HEK293 (cell line): ENCODE results near the gene LCE3B.

ENCODE experiments used
- CTCF ChIA-PET: fragments of 350-600 bp; formaldehyde crosslinking; extraction: SDS; loops from one replicate; lab custom pipeline; 2021; ENCODE audit warnings: antibody characterized with exemption; lab: Yijun Ruan, JAX
- POLR2A ChIA-PET: fragments of 300-600 bp; formaldehyde crosslinking; extraction: SDS; loops from one replicate; lab custom pipeline; 2020; ENCODE audit warnings: antibody characterized with exemption, inconsistent platforms; lab: Yijun Ruan, JAX
- H3K27ac ChIP-seq: fragments of 200-500 bp; sonication (Bioruptor generic); 2 replicates; pipeline ENCODE4 v1.5.1; 2014; ENCODE audit warnings: low read depth, low read length, control low read depth, inconsistent platforms; ENCODE audit errors: extremely low read depth
- H3K36me3 ChIP-seq, 2 experiments: fragments of 200-500 bp in 1 of 2; sonication (Bioruptor generic) in 1 of 2; 1 replicate in 1 of 2; 2 replicates in 1 of 2; pipeline ENCODE4 v1.5.1; 2014 to 2017; ENCODE audit warnings: inconsistent platforms in 2 of 2, low read length in 2 of 2; ENCODE audit not compliant: control insufficient read depth in 2 of 2, insufficient read depth in 1 of 2
- H3K4me1 ChIP-seq: fragments of 200-500 bp; sonication (Bioruptor generic); 2 replicates; pipeline ENCODE4 v1.5.1; 2014; ENCODE audit warnings: mild to moderate bottlenecking, low read length, inconsistent platforms; ENCODE audit not compliant: control insufficient read depth, insufficient read depth
- H3K4me3 ChIP-seq: 2 replicates; pipeline ENCODE4 v1.5.1; 2011; ENCODE audit warnings: low read depth, mild to moderate bottlenecking, control low read depth, low read length, moderate library complexity
- H3K9me3 ChIP-seq: fragments of 200-500 bp; sonication (Bioruptor generic); 2 replicates; pipeline ENCODE4 v1.5.1; 2014; ENCODE audit warnings: low read depth, low read length, inconsistent platforms; ENCODE audit not compliant: control insufficient read depth, insufficient read depth
- KLF9 ChIP-seq: fragments of 450-650 bp; formaldehyde crosslinking; IDR thresholded peaks from 2 replicates; pipeline ENCODE4 v1.5.1; 2016; ENCODE audit warnings: missing biosample characterization, missing genetic modification characterization, low read depth
- SETDB1 ChIP-seq: IDR thresholded peaks from one replicate; pipeline ENCODE4 v1.6.1; 2017; ENCODE audit warnings: mild to moderate bottlenecking, low read length, moderate library complexity, mixed read lengths; ENCODE audit not compliant: insufficient read length
- ZBTB20 ChIP-seq: fragments of 450-650 bp; formaldehyde crosslinking; IDR thresholded peaks from 2 replicates; pipeline ENCODE4 v1.5.1; 2016; ENCODE audit warnings: missing biosample characterization, missing genetic modification characterization
- ZNF133 ChIP-seq: fragments of 450-650 bp; formaldehyde crosslinking; IDR thresholded peaks from 2 replicates; pipeline ENCODE4 v1.5.1; 2016; ENCODE audit warnings: missing biosample characterization, missing genetic modification characterization
- ZNF140 ChIP-seq: fragments of 450-650 bp; formaldehyde crosslinking; IDR thresholded peaks from 2 replicates; pipeline ENCODE4 v1.5.1; 2016; ENCODE audit warnings: missing biosample characterization, missing genetic modification characterization
- ZNF18 ChIP-seq: fragments of 450-650 bp; formaldehyde crosslinking; IDR thresholded peaks from 2 replicates; pipeline ENCODE4 v1.5.1; 2016; ENCODE audit warnings: missing biosample characterization, missing genetic modification characterization
- ZNF223 ChIP-seq: fragments of 450-650 bp; formaldehyde crosslinking; IDR thresholded peaks from 2 replicates; pipeline ENCODE4 v1.5.1; 2016; ENCODE audit warnings: missing biosample characterization, missing genetic modification characterization
- ZNF248 ChIP-seq: fragments of 450-650 bp; formaldehyde crosslinking; IDR thresholded peaks from 2 replicates; pipeline ENCODE4 v1.5.1; 2017; ENCODE audit warnings: missing biosample characterization, missing genetic modification characterization
- ZNF426 ChIP-seq: fragments of 450-650 bp; formaldehyde crosslinking; IDR thresholded peaks from 2 replicates; pipeline ENCODE4 v1.5.1; 2017; ENCODE audit warnings: missing biosample characterization, missing genetic modification characterization, mild to moderate bottlenecking, inconsistent platforms, moderate library complexity
- ZNF530 ChIP-seq: fragments of 450-650 bp; formaldehyde crosslinking; IDR thresholded peaks from 2 replicates; pipeline ENCODE4 v1.5.1; 2016; ENCODE audit warnings: low read depth, missing biosample characterization, missing genetic modification characterization
- ZNF629 ChIP-seq: fragments of 450-650 bp; formaldehyde crosslinking; IDR thresholded peaks from 2 replicates; pipeline ENCODE4 v1.5.1; 2017; ENCODE audit warnings: missing biosample characterization, missing genetic modification characterization
- ZNF654 ChIP-seq: fragments of 450-650 bp; formaldehyde crosslinking; IDR thresholded peaks from 2 replicates; pipeline ENCODE4 v1.5.1; 2016; ENCODE audit warnings: low read depth, missing biosample characterization, missing genetic modification characterization
- ZNF707 ChIP-seq: fragments of 450-650 bp; formaldehyde crosslinking; IDR thresholded peaks from 2 replicates; pipeline ENCODE4 v1.5.1; 2016; ENCODE audit warnings: missing biosample characterization, missing genetic modification characterization
- ZNF747 ChIP-seq: fragments of 450-650 bp; formaldehyde crosslinking; IDR thresholded peaks from 2 replicates; pipeline ENCODE4 v1.5.1; 2016; ENCODE audit warnings: missing biosample characterization, missing genetic modification characterization
- ZSCAN4 ChIP-seq: fragments of 450-650 bp; formaldehyde crosslinking; IDR thresholded peaks from 2 replicates; pipeline ENCODE4 v1.5.1; 2017; ENCODE audit warnings: missing biosample characterization, missing genetic modification characterization
- TF ChIP-seq, protein P1 (sequence below): fragments of 450-650 bp; formaldehyde crosslinking; IDR thresholded peaks from 2 replicates; pipeline ENCODE4 v1.5.1; 2016; ENCODE audit warnings: missing biosample characterization, missing genetic modification characterization
- TF ChIP-seq, protein P2 (sequence below): fragments of 450-650 bp; IDR thresholded peaks from 2 replicates; pipeline ENCODE4 v1.5.1; 2018; ENCODE audit warnings: missing biosample characterization, mild to moderate bottlenecking, missing genetic modification characterization

The LCE3B gene

GRCh38 chr1:152643945-152644344 is 30.3 kb downstream of the LCE3B start:
- no peaks in the 10 kb centered on the region for H3K9me3 ChIP-seq
- POLR2A ChIA-PET = no interaction called here
- H3K4me3 ChIP-seq = no peak overlapping the region

GRCh38 chr1:152645146-152645545 is 31.5 kb downstream of the LCE3B start:
- no peaks in the 10 kb centered on the region for H3K4me1 ChIP-seq
- no peak overlapping the region for H3K4me3 ChIP-seq
- H3K9me3 ChIP-seq = no peaks in the 10 kb centered on the region
- H3K27ac ChIP-seq = no peak overlapping the region
- ChIA-PET CTCF (interaction anchor here (1.2 kb wide), 1 partner anchor 584 kb away, joined by 3 read pairs; no protein-coding TSS in a partner anchor), POLR2A (no interaction called here)
- TF ChIP-seq SETDB1 = no peak
- TF ChIP-seq ZNF530 (tag by site-specific recombination) = no peak
- TF ChIP-seq ZNF426 (tag by site-specific recombination) = no peak
- H3K36me3 ChIP-seq = no peaks in the 10 kb centered on the region

More at GRCh38 chr1:152643945-152644344, 30.3 kb downstream of the LCE3B start:
- CTCF ChIA-PET = interaction anchor here (0.6 to 5.4 kb wide), 2 partner anchors 10 to 577 kb away, joined by 4 to 39 read pairs; no protein-coding TSS in a partner anchor
- no peak overlapping the region for H3K27ac ChIP-seq
- TF ChIP-seq ZNF223 (tag by site-specific recombination) = no peak
- TF ChIP-seq ZSCAN4 (tag by site-specific recombination) = peak; percentile 77
- no peak for TF ChIP-seq ZNF248
- H3K4me1 ChIP-seq = no peaks in the 10 kb centered on the region
- H3K36me3 ChIP-seq = no peaks in the 10 kb centered on the region

- POLR2A ChIA-PET = no interaction called here
- CTCF ChIA-PET = interaction anchor here (1.2 kb wide), 2 partner anchors 89 to 546 kb away, joined by 3 to 4 read pairs; no protein-coding TSS in a partner anchor
Measured at GRCh38 chr1:152646656-152647055, 33.0 kb downstream of the LCE3B start.

DNA sequence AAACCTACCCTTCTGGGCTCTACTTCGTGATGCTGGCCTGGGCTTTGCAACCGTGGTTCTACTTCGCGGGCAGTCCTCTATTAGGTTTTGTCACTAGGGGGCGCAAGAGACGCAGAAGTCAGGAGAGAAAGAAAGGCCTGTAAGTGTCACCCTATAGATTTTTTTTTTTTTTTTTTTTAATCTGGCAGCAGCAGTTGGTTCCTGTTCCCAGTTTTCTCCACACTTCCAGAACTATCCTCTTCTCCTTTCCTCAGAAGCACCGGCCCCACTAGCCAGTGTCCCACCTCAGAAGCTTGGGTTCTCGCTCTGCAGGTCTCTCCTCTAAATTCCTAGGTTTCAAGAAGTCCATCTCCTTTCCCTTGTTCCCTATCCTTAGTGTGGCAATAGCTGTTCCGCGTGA is 40.5 kb downstream of the LCE3B start:
- POLR2A ChIA-PET = no interaction called here
- H3K9me3 ChIP-seq = no peaks in the 10 kb centered on the region

More at GRCh38 chr1:152646656-152647055, 33.0 kb downstream of the LCE3B start:
- H3K9me3 ChIP-seq = no peaks in the 10 kb centered on the region
- no peak overlapping the region for H3K27ac ChIP-seq
- no peak overlapping the region for H3K4me3 ChIP-seq
- TF ChIP-seq ZNF707 = no peak
- no peaks in the 10 kb centered on the region for H3K4me1 ChIP-seq
- H3K36me3 ChIP-seq = no peaks in the 10 kb centered on the region

More for the DNA sequence above, 40.5 kb downstream of the LCE3B start:
- TF ChIP-seq, protein P1, sequence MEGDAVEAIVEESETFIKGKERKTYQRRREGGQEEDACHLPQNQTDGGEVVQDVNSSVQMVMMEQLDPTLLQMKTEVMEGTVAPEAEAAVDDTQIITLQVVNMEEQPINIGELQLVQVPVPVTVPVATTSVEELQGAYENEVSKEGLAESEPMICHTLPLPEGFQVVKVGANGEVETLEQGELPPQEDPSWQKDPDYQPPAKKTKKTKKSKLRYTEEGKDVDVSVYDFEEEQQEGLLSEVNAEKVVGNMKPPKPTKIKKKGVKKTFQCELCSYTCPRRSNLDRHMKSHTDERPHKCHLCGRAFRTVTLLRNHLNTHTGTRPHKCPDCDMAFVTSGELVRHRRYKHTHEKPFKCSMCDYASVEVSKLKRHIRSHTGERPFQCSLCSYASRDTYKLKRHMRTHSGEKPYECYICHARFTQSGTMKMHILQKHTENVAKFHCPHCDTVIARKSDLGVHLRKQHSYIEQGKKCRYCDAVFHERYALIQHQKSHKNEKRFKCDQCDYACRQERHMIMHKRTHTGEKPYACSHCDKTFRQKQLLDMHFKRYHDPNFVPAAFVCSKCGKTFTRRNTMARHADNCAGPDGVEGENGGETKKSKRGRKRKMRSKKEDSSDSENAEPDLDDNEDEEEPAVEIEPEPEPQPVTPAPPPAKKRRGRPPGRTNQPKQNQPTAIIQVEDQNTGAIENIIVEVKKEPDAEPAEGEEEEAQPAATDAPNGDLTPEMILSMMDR (tag by site-specific recombination) = 0 out of 2 replicates have a peak, but pooled peaks have one; percentile 35
- no peak for TF ChIP-seq ZNF140 (tag by site-specific recombination)
- no peak for TF ChIP-seq KLF9
- TF ChIP-seq, protein P2, sequence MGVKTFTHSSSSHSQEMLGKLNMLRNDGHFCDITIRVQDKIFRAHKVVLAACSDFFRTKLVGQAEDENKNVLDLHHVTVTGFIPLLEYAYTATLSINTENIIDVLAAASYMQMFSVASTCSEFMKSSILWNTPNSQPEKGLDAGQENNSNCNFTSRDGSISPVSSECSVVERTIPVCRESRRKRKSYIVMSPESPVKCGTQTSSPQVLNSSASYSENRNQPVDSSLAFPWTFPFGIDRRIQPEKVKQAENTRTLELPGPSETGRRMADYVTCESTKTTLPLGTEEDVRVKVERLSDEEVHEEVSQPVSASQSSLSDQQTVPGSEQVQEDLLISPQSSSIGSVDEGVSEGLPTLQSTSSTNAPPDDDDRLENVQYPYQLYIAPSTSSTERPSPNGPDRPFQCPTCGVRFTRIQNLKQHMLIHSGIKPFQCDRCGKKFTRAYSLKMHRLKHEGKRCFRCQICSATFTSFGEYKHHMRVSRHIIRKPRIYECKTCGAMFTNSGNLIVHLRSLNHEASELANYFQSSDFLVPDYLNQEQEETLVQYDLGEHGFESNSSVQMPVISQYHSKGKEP (tag by site-specific recombination) = no peak
- no peak for TF ChIP-seq ZNF133
- no peak for TF ChIP-seq ZBTB20 (tag by site-specific recombination)
- TF ChIP-seq ZNF18 = no peak
- no peak for TF ChIP-seq ZNF707
- TF ChIP-seq ZNF629 (tag by site-specific recombination) = no peak
- peak; percentile 80 for TF ChIP-seq ZNF654
- TF ChIP-seq ZNF747 = no peak
- Histone ChIP-seq H3K4me3 (no peak overlapping the region), H3K27ac (no peak overlapping the region), H3K4me1 (no peaks in the 10 kb centered on the region), H3K36me3 (no peaks in the 10 kb centered on the region)
- CTCF ChIA-PET = interaction anchor here (0.5 to 4.4 kb wide), 52 partner anchors 10 to 793 kb away, joined by 3 to 39 read pairs (median 5); partner anchors contain the start of genes CRNN, LCE2A, LCE2D and LELP1
